Measurements from ENCODE around the gene TCF12.
"Not testable (repeated sequence)": the region's sequence is repeated elsewhere in the genome, so short reads cannot be mapped to it uniquely, and the experiment has no call there.

TCF12 gene

GRCh38 chr15:57147621-57148020 lies 229.2 kb downstream of the TCF12 start:
- no peak for DNase-seq

DNA sequence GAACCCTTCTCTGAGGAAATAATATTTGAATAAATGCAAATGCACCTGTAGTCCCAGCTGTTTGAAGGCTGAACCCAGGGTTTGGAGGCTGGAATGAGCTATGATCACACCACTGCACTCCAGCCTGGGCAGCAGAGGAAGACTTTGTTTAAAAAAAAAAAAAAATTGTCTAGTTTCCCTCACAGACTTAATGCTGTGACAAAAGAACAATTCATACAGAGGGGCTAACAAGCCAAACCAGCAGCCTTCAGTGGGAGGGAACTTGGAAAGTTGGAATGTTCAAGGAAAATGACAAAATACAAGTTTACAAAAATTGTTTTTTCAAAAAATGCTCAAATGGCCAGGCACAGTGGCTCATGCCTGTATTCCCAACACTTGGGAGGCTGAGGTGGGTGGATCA lies 229.8 kb downstream of the TCF12 start:
- no peak for DNase-seq

DNA sequence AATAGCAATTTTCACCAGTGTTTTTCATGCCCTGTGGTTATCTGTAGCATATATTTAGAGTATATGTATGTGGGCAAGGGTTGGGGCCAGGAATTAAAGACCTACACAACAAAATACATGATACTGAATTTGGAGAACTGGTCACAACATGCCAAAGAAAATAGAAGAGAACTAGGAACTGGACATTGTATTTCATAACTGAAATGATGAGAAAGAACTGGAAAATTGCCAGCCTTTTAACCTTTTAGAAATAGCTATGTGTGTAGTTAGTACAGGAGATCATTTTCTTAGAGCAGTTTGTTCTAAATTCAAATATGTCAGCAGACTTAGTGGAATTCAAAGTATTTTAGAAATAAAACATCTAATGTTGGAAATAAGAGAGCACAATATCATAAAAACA lies 230.8 kb downstream of the TCF12 start:
- DNase-seq = no peak

DNA sequence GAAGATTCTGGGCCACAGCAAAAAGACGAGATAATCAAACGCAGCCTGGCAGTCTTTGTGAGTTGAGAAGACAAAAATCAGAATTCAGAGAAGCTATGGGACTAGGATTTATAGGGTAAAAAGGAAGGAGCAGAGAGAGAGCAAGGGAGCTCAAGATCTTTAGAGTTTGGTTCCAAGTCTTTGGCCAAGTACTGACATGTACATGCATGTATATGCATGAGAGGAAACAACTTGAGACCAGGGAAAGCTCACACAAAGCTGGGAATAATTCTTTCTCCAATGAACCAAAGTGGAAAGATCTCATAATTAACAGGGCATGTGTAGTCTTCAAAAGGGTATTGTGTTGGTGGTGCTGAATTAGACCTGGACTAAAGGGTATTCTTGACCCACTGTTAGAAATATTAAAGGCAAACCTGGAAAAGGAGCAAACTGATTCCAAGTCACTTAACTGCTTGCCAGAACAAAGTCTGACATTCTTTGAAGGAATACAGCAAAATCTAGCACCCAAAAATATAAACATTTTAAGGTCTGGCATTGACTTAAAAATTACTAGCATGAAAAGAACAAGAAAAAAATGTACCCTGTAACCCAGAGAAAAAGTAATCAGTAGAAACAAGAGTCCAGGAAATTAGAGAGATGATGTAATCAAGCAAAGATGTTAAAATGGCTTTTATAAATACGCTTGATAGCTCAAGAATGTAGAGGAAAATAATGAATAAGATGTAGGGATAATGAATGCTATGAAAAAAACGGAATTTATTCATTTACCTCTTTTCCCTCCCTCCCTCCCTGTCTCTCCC lies 231.8 kb downstream of the TCF12 start:
- no peak for DNase-seq

DNA sequence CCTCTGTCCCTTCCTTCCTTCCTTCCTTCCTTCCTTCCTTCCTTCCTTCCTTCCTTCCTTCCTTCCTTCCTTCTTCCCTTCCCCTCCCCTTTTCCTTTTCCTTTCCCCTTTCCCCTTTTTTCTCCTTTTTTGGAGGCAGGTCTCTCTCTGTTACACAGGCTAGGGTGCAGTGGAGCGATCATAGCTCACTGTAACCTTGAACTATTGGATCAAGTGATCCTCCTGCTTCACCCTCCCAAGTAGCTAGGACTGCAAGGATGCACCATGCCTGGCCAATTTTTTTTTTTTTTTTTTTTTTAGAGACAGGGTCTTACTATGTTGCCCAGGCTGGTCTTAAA lies 232.4 kb downstream of the TCF12 start:
- not testable (repeated sequence) for DNase-seq

DNA sequence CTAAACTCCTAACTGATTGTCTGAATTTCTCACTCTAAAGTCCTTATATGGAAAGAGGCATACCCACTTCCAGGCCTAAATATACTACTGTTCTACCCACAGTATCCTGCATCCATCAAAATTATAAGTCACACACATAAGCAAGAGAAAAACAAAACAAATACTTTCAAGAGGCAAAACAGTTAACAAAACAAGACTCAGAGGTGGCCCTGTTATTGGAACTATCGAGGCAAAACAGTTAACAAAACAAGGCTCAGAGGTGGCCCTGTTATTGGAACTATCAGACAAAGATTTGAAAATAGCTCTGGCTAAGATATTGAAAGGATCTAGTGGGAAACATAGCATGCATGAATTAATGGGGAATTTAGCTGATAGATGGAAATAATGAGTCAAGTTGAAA lies 233.7 kb downstream of the TCF12 start:
- DNase-seq = no peak

DNA sequence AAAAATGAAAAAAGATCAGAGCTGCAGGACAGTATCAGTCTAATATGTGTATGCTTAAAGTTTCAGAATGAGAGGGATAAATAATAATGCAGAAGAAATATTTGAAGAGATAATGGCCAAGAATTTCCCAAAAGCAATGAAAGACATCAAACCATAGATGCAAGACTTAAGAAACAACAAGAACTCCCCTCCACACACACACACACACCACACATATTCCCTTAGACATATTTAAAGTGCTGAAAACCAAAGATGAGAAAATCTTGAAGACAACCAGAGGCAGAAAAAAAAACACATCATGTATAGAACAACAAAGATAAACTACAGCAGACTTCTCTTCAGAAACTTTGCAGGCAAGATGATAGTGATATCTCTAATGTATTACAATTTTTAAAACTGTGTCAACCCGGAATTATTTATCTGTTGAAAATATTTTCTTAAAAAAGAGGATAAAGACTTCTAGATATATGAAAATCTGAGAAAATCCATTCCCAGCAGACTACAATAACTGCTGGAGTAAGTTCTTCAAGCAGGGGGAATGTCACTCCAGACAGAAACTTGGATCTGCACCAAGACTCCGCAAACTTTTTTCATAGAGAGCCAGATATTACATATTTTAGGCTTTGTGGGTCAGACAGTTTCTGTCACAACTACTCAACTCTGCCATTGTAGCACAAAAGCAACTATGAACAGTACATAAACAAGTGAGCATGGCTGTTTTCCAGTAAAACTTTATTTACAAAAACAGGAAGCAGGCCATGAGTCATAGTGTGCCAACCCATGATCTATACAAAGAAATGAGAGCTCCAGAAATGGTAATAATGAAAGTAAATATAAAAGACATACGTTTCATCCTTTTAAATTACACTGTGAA lies 234.5 kb downstream of the TCF12 start:
- DNase-seq = no peak

- DNase-seq = no peak
Observed at GRCh38 chr15:57156210-57156884, 237.9 kb downstream of the TCF12 start.

DNA sequence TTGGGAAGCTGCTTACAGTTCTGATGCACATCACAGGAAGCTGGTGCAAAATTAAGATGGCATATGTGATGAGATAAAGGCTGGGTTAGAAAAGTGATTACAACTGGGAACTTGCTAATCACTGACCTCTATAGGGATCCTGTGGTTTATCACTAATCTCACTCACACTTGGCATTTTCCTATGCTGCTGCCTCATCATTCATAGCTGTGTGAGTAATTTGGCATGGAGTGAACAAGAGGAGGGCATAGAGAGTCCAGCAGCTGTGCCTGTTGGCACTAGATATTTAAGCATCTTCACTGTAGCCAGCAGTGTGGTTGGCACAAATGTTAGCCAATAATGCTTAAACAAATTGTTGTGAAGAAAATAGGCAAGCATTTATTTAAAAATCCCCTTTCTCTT lies 240.1 kb downstream of the TCF12 start:
- no peak for DNase-seq

DNA sequence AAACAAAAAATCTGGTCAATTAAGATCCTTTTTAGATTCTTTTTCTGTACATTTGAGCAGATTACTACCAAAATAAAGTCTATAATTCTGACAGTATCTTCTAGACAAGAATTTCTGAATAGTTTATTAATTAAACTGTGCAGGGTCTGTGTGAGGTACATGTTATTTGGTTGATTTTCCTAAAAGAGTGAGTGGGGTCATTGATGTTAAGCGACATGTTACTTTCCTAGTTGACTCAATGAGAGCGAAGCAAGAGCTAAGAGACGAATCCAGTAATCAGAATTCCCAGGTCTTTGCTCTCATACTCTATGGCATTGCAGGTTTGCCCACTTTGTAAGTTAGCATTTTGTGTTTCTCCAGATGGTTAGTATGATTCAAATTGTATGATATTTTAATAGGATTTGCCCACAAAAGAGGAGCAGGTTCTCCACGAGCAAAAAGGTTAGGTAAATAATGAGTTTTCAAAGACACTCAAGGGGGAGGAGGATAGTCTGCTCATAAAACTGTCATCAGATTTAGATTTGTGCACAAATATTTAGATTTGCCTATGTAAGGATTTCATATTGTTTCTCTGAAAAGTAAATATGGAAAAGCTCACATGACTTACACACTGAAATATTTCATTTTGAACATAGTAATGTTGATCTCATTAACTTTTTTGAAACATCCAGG lies 240.7 kb downstream of the TCF12 start:
- DNase-seq = no peak

GRCh38 chr15:57159767-57160166 lies 241.3 kb downstream of the TCF12 start:
- DNase-seq = no peak

DNA sequence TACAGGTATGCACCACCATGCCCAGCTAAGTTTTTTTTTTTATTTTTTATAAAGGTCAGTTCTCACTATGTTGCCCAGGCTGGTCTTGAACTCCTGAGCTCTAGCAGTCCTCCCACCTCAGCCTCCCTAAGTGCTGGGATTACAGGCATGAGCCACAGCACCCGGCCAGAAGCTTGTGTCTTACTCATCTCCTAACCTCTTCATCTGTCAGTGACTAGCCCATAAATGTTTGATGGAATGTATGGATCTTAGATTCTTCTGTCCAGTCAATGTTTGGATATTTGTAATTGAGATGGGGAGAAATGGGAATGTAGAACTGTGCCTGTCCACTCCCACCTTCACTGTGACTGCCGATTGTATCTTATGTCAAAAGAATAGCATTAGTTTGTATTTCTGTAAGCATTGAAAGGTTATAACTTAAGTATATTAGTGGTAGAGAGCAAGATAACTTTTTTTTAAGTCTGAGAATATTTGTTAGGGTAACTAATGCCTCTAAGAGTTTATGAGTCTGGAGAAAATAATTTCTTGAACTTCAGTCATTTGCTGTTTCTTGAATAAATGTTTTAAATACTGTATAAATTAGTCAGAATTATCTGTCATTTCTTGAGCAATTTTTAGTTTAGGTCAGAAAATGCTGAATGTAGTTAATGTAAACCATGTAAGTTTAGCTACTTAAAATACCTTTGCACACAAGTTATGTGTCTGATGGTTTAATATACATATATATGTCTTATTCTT lies 242.5 kb downstream of the TCF12 start:
- no peak for DNase-seq

GRCh38 chr15:57164251-57164650 lies 245.8 kb downstream of the TCF12 start:
- not testable (repeated sequence) for DNase-seq

DNA sequence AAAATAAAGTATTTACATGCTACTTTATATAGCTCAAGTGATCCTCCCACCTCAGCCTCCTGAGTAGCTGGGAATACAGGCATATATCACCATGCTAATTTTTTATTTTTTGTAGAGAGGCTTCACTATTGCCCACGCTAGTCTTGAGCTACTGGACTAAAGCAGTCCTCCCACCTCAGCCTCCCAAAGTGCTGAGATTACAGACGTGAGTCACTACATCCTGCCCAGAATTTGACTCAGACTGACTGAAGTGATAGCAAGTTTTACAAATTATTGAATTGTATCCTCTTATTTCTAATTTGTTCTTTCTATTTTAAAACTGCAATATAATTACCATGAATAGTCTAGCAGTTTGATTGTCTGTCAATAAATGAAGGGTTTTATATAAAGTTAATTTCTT lies 247.5 kb downstream of the TCF12 start:
- no peak for DNase-seq

GRCh38 chr15:57167821-57168395 lies 249.5 kb downstream of the TCF12 start:
- DNase-seq = no peak

- DNase-seq = no peak
Observed at GRCh38 chr15:57169643-57170042, 251.2 kb downstream of the TCF12 start.

DNA sequence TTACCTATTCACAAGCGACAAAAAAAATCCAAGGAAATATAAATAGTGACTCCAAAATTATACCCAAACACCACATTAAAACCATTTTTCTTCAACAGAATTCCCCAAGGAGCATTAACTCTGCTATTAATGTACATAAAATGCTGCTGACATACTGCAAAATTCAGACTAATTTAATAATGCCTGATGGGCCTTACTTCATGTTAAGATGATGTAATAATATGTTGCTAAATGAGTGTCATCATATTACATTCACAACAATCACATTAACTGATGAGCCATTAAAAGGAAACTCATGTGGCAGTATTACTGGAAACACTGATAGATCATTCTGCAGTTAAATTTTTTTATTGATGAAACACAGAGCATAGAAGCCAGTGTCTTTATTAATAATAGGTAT lies 253.0 kb downstream of the TCF12 start:
- no peak for DNase-seq

DNA sequence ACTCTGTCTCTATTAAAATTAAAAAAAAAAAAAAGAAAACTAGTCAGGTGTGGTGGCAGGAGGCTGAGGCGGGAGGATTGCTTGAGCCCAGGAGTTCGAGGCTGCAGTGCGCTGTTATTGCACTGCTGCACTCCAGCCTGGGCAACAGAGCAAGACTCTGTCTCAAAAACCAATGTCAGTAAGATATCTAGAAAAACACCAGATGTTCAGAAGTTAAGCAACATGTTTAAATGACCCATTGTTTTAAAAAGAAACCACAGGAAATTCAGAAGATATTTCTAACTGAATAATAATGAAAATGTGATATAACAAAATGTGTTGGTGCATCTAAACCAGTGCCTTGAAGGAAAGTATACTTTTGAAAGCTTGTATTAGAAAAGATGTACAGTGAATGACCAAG lies 254.5 kb downstream of the TCF12 start:
- no peak for DNase-seq

- DNase-seq = no peak
Observed at GRCh38 chr15:57183041-57183440, 264.6 kb downstream of the TCF12 start.

GRCh38 chr15:57183614-57184344 lies 265.3 kb downstream of the TCF12 start:
- DNase-seq = no peak

- no peak for DNase-seq
Observed at GRCh38 chr15:57184502-57184901, 266.1 kb downstream of the TCF12 start.

Measured in activated CD8-positive, alpha-beta memory T cell treated with anti-CD3 and anti-CD28 coated beads for 24 hours (primary cell).